ENCODE measurements around the gene PNPLA3. TPM values are rescaled to one million over a fixed set of nuclear protein-coding genes. Genes with fewer than 3 reads are reported as not detected.

The PNPLA3 gene
- total and polyA plus RNA-seq, 9 of the 15 experiments (the other 6 are each of a cell fraction or from before 2014, with no cell fraction given), result 0.20 to 0.48 (median 0.38) TPM; not detected in 6

GRCh38 chr22:43988116-43988820 lies 64.7 kb downstream of the PNPLA3 start:
- peaks cover 7% of the 10 kb centered on the region in 2 experiments; a peak in 4 of 5 replicates for H3K4me1 ChIP-seq (replicated peaks in 1 of 2; ENCODE audit: control insufficient read depth in 2 of 2, insufficient read depth in 2 of 2, low read length in 2 of 2)
- CTCF ChIA-PET (ENCODE audit: low intra/inter-chr PET ratio), result no interaction called here
- no peak for FAIRE-seq
- intact Hi-C loops (cut with micrococcal nuclease), result no loop called here
- POLR2A ChIA-PET, result interaction anchor here (0.6 to 1.3 kb wide), 2 partner anchors 34 to 637 kb away, joined by 3 read pairs; partner anchors contain the start of gene SAMM50
- no peaks in the 10 kb centered on the region for H3K79me2 ChIP-seq (ENCODE audit: control insufficient read depth, insufficient read depth, low read length)
- 77% methylated on average over 6 of the region's 8 CpGs for WGBS (ENCODE audit: insufficient coverage, low coverage, missing lambda C conversion rate)
- H3K9me1 ChIP-seq (ENCODE audit: control insufficient read depth, insufficient read depth, low read length), result no peaks in the 10 kb centered on the region
- TF ChIP-seq ZBTB9 (CRISPR knock-in tag; IDR thresholded peaks at IDR 0.05), result no peak
- no peak for TF ChIP-seq ZNF274 (IDR thresholded peaks at IDR 0.05; ENCODE audit: borderline replicate concordance, low read depth, low read length)
- no peak for TF ChIP-seq ZC3H8 (IDR thresholded peaks at IDR 0.05)
- TF ChIP-seq ZNF408 (CRISPR knock-in tag; IDR thresholded peaks at IDR 0.05; ENCODE audit: low read depth), result no peak
- TF ChIP-seq THRAP3 (IDR thresholded peaks at IDR 0.05; ENCODE audit: borderline replicate concordance), result no peak
- no peak for TF ChIP-seq JUNB (CRISPR knock-in tag; conservative IDR thresholded peaks at IDR 0.05)
- no peak for TF ChIP-seq MYNN (IDR thresholded peaks at IDR 0.05)
- TF ChIP-seq MYNN (CRISPR knock-in tag; IDR thresholded peaks at IDR 0.05), result no peak
- TF ChIP-seq KLF1 (tag; IDR thresholded peaks at IDR 0.05), result no peak
- in situ Hi-C loops (cut with MboI), result no loop called here
- 0 out of 2 replicates have a peak, but pooled peaks cover 1% of the 10 kb centered on the region for H4K20me1 ChIP-seq (replicated peaks; ENCODE audit: control insufficient read depth, insufficient read depth, low read length)
- BruUV-seq (replicated peaks), result no TSS peak
- H3K4me3 ChIP-seq, result no peak overlapping the region
- ATAC-seq, result no peak
- H3K27ac ChIP-seq (ENCODE audit: extremely low read depth, low read depth, low read length), result no peak overlapping the region
- no peak overlapping the region for H2AFZ ChIP-seq (ENCODE audit: low read depth, low read length)
- no peaks in the 10 kb centered on the region for H3K27me3 ChIP-seq (ENCODE audit: control insufficient read depth in 2 of 2, insufficient read depth in 2 of 2, low read length in 2 of 2)
- H3K9me3 ChIP-seq (replicated peaks; ENCODE audit: control insufficient read depth, insufficient read depth, low read depth, low read length), result no peaks in the 10 kb centered on the region
- peaks cover 78% of the 10 kb centered on the region for H3K36me3 ChIP-seq (ENCODE audit: control insufficient read depth, insufficient read depth, low read length)
- no peak overlapping the region for H3K4me2 ChIP-seq (ENCODE audit: insufficient read depth, low read length)
- no peak for DNase-seq (ENCODE audit: extremely low read depth in 1 of 4, low spot score in 3 of 4)
- H3K9ac ChIP-seq (ENCODE audit: insufficient read depth in 1 of 2, low read depth in 2 of 2, low read length in 2 of 2), result no peak overlapping the region

Measured in K562 (cell line).